UCSD-AML1 (cell line): Measurements from ENCODE around the gene DDX24.

Source experiments
- DNase-seq: peaks from one replicate; lab custom pipeline; 2025; ENCODE audit not compliant: unreplicated experiment; lab: John Stamatoyannopoulos, UW

DDX24 gene

GRCh38 chr14:94114589-94115057 is 33.6 kb upstream of the DDX24 start:
- DNase-seq: no peak

GRCh38 chr14:94113908-94114588 is 33.0 kb upstream of the DDX24 start:
- DNase-seq: no peak

GRCh38 chr14:94113490-94113889 is 32.5 kb upstream of the DDX24 start:
- DNase-seq: no peak

- DNase-seq: no peak
Observed at GRCh38 chr14:94113073-94113472, 32.1 kb upstream of the DDX24 start.

- no peak for DNase-seq
Observed at GRCh38 chr14:94112513-94113063, 31.6 kb upstream of the DDX24 start.

GRCh38 chr14:94111276-94112095 is 30.5 kb upstream of the DDX24 start:
- DNase-seq: no peak

GRCh38 chr14:94110552-94111181 is 29.7 kb upstream of the DDX24 start, which contains the start of gene IFI27:
Gene IFI27 (plus strand): TSS chr14:94110736.
- DNase-seq: peak; percentile 50

- DNase-seq: no peak
Observed at GRCh38 chr14:94109915-94110250, 28.9 kb upstream of the DDX24 start.

GRCh38 chr14:94104731-94105130 is 23.7 kb upstream of the DDX24 start:
- DNase-seq: no peak

- DNase-seq: no peak
Observed at GRCh38 chr14:94103554-94104150, 22.6 kb upstream of the DDX24 start.

GRCh38 chr14:94102768-94103482 is 21.9 kb upstream of the DDX24 start:
- no peak for DNase-seq

GRCh38 chr14:94101748-94102147 is 20.7 kb upstream of the DDX24 start:
- DNase-seq: no peak

- no peak for DNase-seq
Observed at GRCh38 chr14:94100847-94101246, 19.8 kb upstream of the DDX24 start.

- DNase-seq: no peak
Observed at GRCh38 chr14:94099006-94099405, 18.0 kb upstream of the DDX24 start.

GRCh38 chr14:94098326-94098992 is 17.5 kb upstream of the DDX24 start:
- no peak for DNase-seq

GRCh38 chr14:94097091-94097490 is 16.1 kb upstream of the DDX24 start:
- no peak for DNase-seq

GRCh38 chr14:94093418-94093817 is 12.4 kb upstream of the DDX24 start:
- no peak for DNase-seq

- no peak for DNase-seq
Observed at GRCh38 chr14:94089479-94089878, 8.5 kb upstream of the DDX24 start.

GRCh38 chr14:94088516-94088915 is 7.5 kb upstream of the DDX24 start:
- no peak for DNase-seq

GRCh38 chr14:94087891-94088290 is 6.9 kb upstream of the DDX24 start:
- DNase-seq: no peak
